IMR-90 (cell line): ENCODE measurements around the gene ANGPTL1. TPM values are rescaled to one million over a fixed set of nuclear protein-coding genes. Genes with fewer than 3 reads are reported as not detected.

Experiments
- ATAC-seq: fragments of 200-7000 bp; cut with Tn5 transposase; 2 replicates; pipeline ENCODE4 v1.9.1; 2020; ENCODE audit warnings: low read depth, mild to moderate bottlenecking, moderate library complexity
- BruUV-seq: library from RNA; stranded (reverse); fragments of 400-500 nt; replicated peaks from 2 replicates; lab custom pipeline; 2021; lab: Mats Ljungman, UMichigan
- CTCF ChIA-PET: fragments of 300-600 bp; formaldehyde crosslinking; extraction: SDS; loops from one replicate; lab custom pipeline; 2021; ENCODE audit warnings: antibody characterized with exemption; lab: Yijun Ruan, JAX
- POLR2A ChIA-PET: fragments of 300-600 bp; sonication (Branson Sonifier 250); formaldehyde crosslinking; loops from one replicate; lab custom pipeline; 2022; ENCODE audit warnings: antibody characterized with exemption; ENCODE audit not compliant: unreplicated experiment; lab: Charles Lee
- DNase-seq: peaks from one replicate; pipeline ENCODE4 v3.0.0; 2013
- H2AFZ ChIP-seq: replicated peaks from 2 replicates; pipeline ENCODE3; 2013; ENCODE audit warnings: low read length, mild to moderate bottlenecking; ENCODE audit not compliant: poor library complexity
- H2AK5ac ChIP-seq: 2 replicates; pipeline ENCODE4 v1.6.1; 2013; ENCODE audit warnings: low read depth, low read length, inconsistent platforms
- H2AK9ac ChIP-seq: replicated peaks from 2 replicates; pipeline ENCODE3; 2013; ENCODE audit warnings: mild to moderate bottlenecking, low read depth, low read length, moderate library complexity; ENCODE audit not compliant: poor library complexity
- H2BK120ac ChIP-seq: 2 replicates; pipeline ENCODE4 v1.6.1; 2013; ENCODE audit warnings: low read depth, low read length, inconsistent platforms
- H2BK15ac ChIP-seq: 3 replicates; pipeline ENCODE4 v1.6.1; 2013; ENCODE audit warnings: low read depth, low read length, inconsistent platforms
- H2BK20ac ChIP-seq: 2 replicates; pipeline ENCODE4 v1.6.1; 2013; ENCODE audit warnings: low read depth, mild to moderate bottlenecking, inconsistent platforms, low read length, moderate library complexity
- H2BK5ac ChIP-seq: 2 replicates; pipeline ENCODE4 v1.6.1; 2013; ENCODE audit warnings: mild to moderate bottlenecking, low read depth, low read length, inconsistent platforms; ENCODE audit not compliant: poor library complexity, severe bottlenecking
- H3K14ac ChIP-seq: replicated peaks from 2 replicates; pipeline ENCODE4 v1.6.1; 2013; ENCODE audit warnings: low read depth, low read length, inconsistent platforms
- H3K18ac ChIP-seq: 2 replicates; pipeline ENCODE4 v1.6.1; 2013; ENCODE audit warnings: low read depth, low read length, control low read depth
- H3K23ac ChIP-seq: 2 replicates; pipeline ENCODE4 v1.6.1; 2013; ENCODE audit warnings: low read depth, low read length, inconsistent platforms
- H3K27ac ChIP-seq: 2 replicates; pipeline ENCODE4 v1.5.1; 2013; ENCODE audit warnings: mild to moderate bottlenecking, control low read depth, low read length; ENCODE audit not compliant: insufficient read depth
- H3K27me3 ChIP-seq: 2 replicates; pipeline ENCODE4 v1.6.1; 2013; ENCODE audit warnings: low read length; ENCODE audit not compliant: control insufficient read depth, insufficient read depth
- H3K36me3 ChIP-seq: 2 replicates; pipeline ENCODE4 v1.6.1; 2013; ENCODE audit warnings: low read length, mixed read lengths; ENCODE audit not compliant: control insufficient read depth, insufficient read depth
- H3K4ac ChIP-seq: 2 replicates; pipeline ENCODE4 v1.6.1; 2013; ENCODE audit warnings: low read depth, low read length, inconsistent platforms
- H3K4me1 ChIP-seq: 2 replicates; pipeline ENCODE4 v1.6.1; 2013; ENCODE audit warnings: low read length, mixed read lengths; ENCODE audit not compliant: control insufficient read depth, insufficient read depth
- H3K4me2 ChIP-seq: 2 replicates; pipeline ENCODE4 v1.6.1; 2013; ENCODE audit warnings: low read depth, mild to moderate bottlenecking, control low read depth, low read length, moderate library complexity
- H3K4me3 ChIP-seq: 2 replicates; pipeline ENCODE4 v1.5.1; 2013; ENCODE audit warnings: low read depth, mild to moderate bottlenecking, control low read depth, low read length, moderate library complexity; ENCODE audit not compliant: insufficient read depth
- H3K56ac ChIP-seq: 2 replicates; pipeline ENCODE4 v1.6.1; 2013; ENCODE audit warnings: low read length, inconsistent platforms; ENCODE audit not compliant: insufficient read depth; ENCODE audit errors: extremely low read depth
- H3K79me1 ChIP-seq, 2 experiments: 2 replicates each; pipeline ENCODE4 v1.6.1; 2013; ENCODE audit warnings: low read length in 2 of 2, inconsistent platforms in 1 of 2, low read depth in 1 of 2
- H3K9ac ChIP-seq: 2 replicates; pipeline ENCODE4 v1.6.1; 2013; ENCODE audit warnings: low read depth, low read length, control low read depth
- H3K9me1 ChIP-seq: 2 replicates; pipeline ENCODE4 v1.6.1; 2013; ENCODE audit warnings: low read length, inconsistent platforms; ENCODE audit not compliant: insufficient read depth
- H3K9me3 ChIP-seq: 2 replicates; pipeline ENCODE4 v1.6.1; 2013; ENCODE audit warnings: low read length; ENCODE audit not compliant: control insufficient read depth, insufficient read depth
- H4K20me1 ChIP-seq: 2 replicates; pipeline ENCODE4 v1.6.1; 2013; ENCODE audit warnings: low read length, inconsistent platforms; ENCODE audit not compliant: insufficient read depth
- H4K5ac ChIP-seq: 2 replicates; pipeline ENCODE4 v1.6.1; 2013; ENCODE audit warnings: mild to moderate bottlenecking, low read depth, low read length, control low read depth
- H4K8ac ChIP-seq, 2 experiments: 2 replicates each; pipeline ENCODE4 v1.6.1; 2013; ENCODE audit warnings: low read depth in 2 of 2, low read length in 2 of 2, control low read depth in 1 of 2, inconsistent platforms in 1 of 2
- H4K91ac ChIP-seq: 2 replicates; pipeline ENCODE4 v1.6.1; 2013; ENCODE audit warnings: low read depth, low read length, inconsistent platforms; ENCODE audit not compliant: insufficient read depth
- BHLHE40 ChIP-seq: fragments of 150-350 bp; IDR thresholded peaks from 2 replicates; pipeline ENCODE4 v1.6.1; 2016; ENCODE audit warnings: mild to moderate bottlenecking, low read depth, low read length
- CEBPB ChIP-seq: IDR thresholded peaks from 2 replicates; pipeline ENCODE4 v1.6.1; 2012; ENCODE audit warnings: low read depth, low read length, improper control_type of control experiment
- ELK1 ChIP-seq: fragments of 150-350 bp; IDR thresholded peaks from 2 replicates; pipeline ENCODE4 v1.6.1; 2016; ENCODE audit warnings: low read depth, mild to moderate bottlenecking, low read length, moderate library complexity, borderline replicate concordance
- FOS ChIP-seq: fragments of 150-350 bp; IDR thresholded peaks from 2 replicates; pipeline ENCODE4 v1.6.1; 2016; ENCODE audit warnings: low read depth, low read length
- MAFK ChIP-seq: IDR thresholded peaks from 2 replicates; pipeline ENCODE4 v1.6.1; 2012; ENCODE audit warnings: low read depth, low read length, improper control_type of control experiment
- MAZ ChIP-seq: IDR thresholded peaks from 2 replicates; pipeline ENCODE4 v1.6.1; 2012; ENCODE audit warnings: low read depth, mild to moderate bottlenecking, low read length, improper control_type of control experiment, moderate library complexity, borderline replicate concordance
- MXI1 ChIP-seq: IDR thresholded peaks from 2 replicates; pipeline ENCODE4 v1.6.1; 2012; ENCODE audit warnings: low read depth, mild to moderate bottlenecking, low read length, moderate library complexity, borderline replicate concordance
- NFE2L2 ChIP-seq: fragments of 150-350 bp; IDR thresholded peaks from 2 replicates; pipeline ENCODE4 v1.6.1; 2016; ENCODE audit warnings: low read depth, mild to moderate bottlenecking, low read length
- POLR2A ChIP-seq: IDR thresholded peaks from 2 replicates; pipeline ENCODE4 v1.6.1; 2012; ENCODE audit warnings: mild to moderate bottlenecking, low read depth, low read length
- RAD21 ChIP-seq: IDR thresholded peaks from 2 replicates; pipeline ENCODE4 v1.6.1; 2012; ENCODE audit warnings: low read length, improper control_type of control experiment
- RCOR1 ChIP-seq: IDR thresholded peaks from 2 replicates; pipeline ENCODE4 v1.6.1; 2012; ENCODE audit warnings: mild to moderate bottlenecking, low read length, improper control_type of control experiment; ENCODE audit not compliant: insufficient replicate concordance
- RFX5 ChIP-seq: IDR thresholded peaks from 2 replicates; pipeline ENCODE4 v1.8.0; 2012; ENCODE audit warnings: low read depth, mild to moderate bottlenecking, low read length, moderate library complexity
- SMC3 ChIP-seq: fragments of 150-350 bp; IDR thresholded peaks from 2 replicates; pipeline ENCODE4 v1.6.1; 2016; ENCODE audit warnings: low read depth, mild to moderate bottlenecking, antibody characterized with exemption, low read length, moderate library complexity
- USF2 ChIP-seq: fragments of 150-350 bp; IDR thresholded peaks from 2 replicates; pipeline ENCODE4 v1.6.1; 2017; ENCODE audit warnings: mild to moderate bottlenecking, antibody characterized with exemption, low read length, low read depth
- WGBS, 2 experiments: methylation state at CpG; one replicate each; pipeline versions ENCODE4 v1.1.5 to v1.1.7; 2013; ENCODE audit warnings: missing lambda C conversion rate in 2 of 2; ENCODE audit not compliant: insufficient read length in 1 of 2; ENCODE audit errors: extremely low coverage in 2 of 2; 5-methylcytosine and 5-hydroxymethylcytosine counted together
- dilution Hi-C: fragments of 300-500 bp; cut with HindIII; formaldehyde crosslinking; loops from one replicate; pipeline ENCODE4 v1.14.3; 2018; ENCODE audit warnings: low sequenced_read_pairs; ENCODE audit not compliant: unreplicated experiment
- in situ Hi-C: fragments of 300-500 bp; cut with MboI; formaldehyde crosslinking; loops from 3 replicates; pipeline ENCODE4 v1.14.3; 2019; ENCODE audit warnings: low sequenced_read_pairs, inconsistent platforms, mixed read lengths
- intact Hi-C: fragments of 100-400 bp; cut with micrococcal nuclease; formaldehyde crosslinking; loops from 2 replicates; pipeline ENCODE4 v1.10.0; 2022
- polyA plus RNA-seq, 3 experiments: library from polyadenylated mRNA; depleted of rRNA; stranded (reverse); fragments of >200 nt; gene quantifications; 2 replicates each; pipeline ENCODE4 v1.2.3, GENCODE V29; 2012; ENCODE audit warnings: low replicate concordance in 1 of 3
- total RNA-seq: library from RNA; depleted of rRNA; stranded (reverse); fragments of >200 nt; gene quantifications from 2 replicates; pipeline ENCODE4 v1.2.3, GENCODE V29; 2012

ANGPTL1 gene
- total and polyA plus RNA-seq, 2 of the 4 experiments (the other 2 are of a cell fraction) = under 0.01 to 0.03 TPM

GRCh38 chr1:178901482-178902125 lies 30.7 kb upstream of the ANGPTL1 start:
- no peak overlapping the region for H4K5ac ChIP-seq
- peaks cover 13% of the 10 kb centered on the region for H3K36me3 ChIP-seq
- no peak overlapping the region for H2AFZ ChIP-seq
- H2BK5ac ChIP-seq = no peak overlapping the region
- ChIA-PET CTCF (interaction anchor here (1.3 kb wide), 1 partner anchor 10 kb away, joined by 3 read pairs; no protein-coding TSS in a partner anchor), POLR2A (no interaction called here)
- no peaks in the 10 kb centered on the region for H3K9me1 ChIP-seq
- no peak for TF ChIP-seq BHLHE40
- TF ChIP-seq POLR2A = no peak
- no peak for TF ChIP-seq NFE2L2
- TF ChIP-seq ELK1 = no peak
- no peak for TF ChIP-seq USF2
- no peak for TF ChIP-seq SMC3
- no peak for TF ChIP-seq RFX5
- TF ChIP-seq FOS = no peak
- no peak for TF ChIP-seq CEBPB
- no peak for TF ChIP-seq RAD21
- no peak for TF ChIP-seq MAFK
- no peak for TF ChIP-seq MXI1
- no peak for TF ChIP-seq MAZ
- TF ChIP-seq RCOR1 = no peak
- H3K79me1 ChIP-seq = no peaks in the 10 kb centered on the region
- no peak overlapping the region for H2AK9ac ChIP-seq
- no peak overlapping the region for H3K4ac ChIP-seq
- no TSS peak for BruUV-seq
- no peaks in the 10 kb centered on the region for H3K27me3 ChIP-seq
- H2AK5ac ChIP-seq = no peak overlapping the region
- no CpG with 5 or more reads among the region's 1 CpG for WGBS, 2 experiments
- no peak overlapping the region for H3K14ac ChIP-seq
- no peaks in the 10 kb centered on the region for H3K9me3 ChIP-seq
- H3K4me3 ChIP-seq = no peak overlapping the region
- no peak overlapping the region for H3K27ac ChIP-seq
- intact Hi-C loops (loop anchor here (10.0 kb wide), 1 partner anchor 357 kb away; no protein-coding TSS in a partner anchor), in situ Hi-C loops (no loop called here), dilution Hi-C loops (no loop called here)
- no peak overlapping the region for H2BK120ac ChIP-seq
- no peak overlapping the region for H3K23ac ChIP-seq
- no peak overlapping the region for H3K4me2 ChIP-seq
- H3K4me1 ChIP-seq = no peaks in the 10 kb centered on the region
- H3K18ac ChIP-seq = no peak overlapping the region
- no peak overlapping the region for H2BK20ac ChIP-seq
- no peak overlapping the region for H3K9ac ChIP-seq
- no peak for ATAC-seq
- H2BK15ac ChIP-seq = no peak overlapping the region
- DNase-seq = no peak
- H4K91ac ChIP-seq = no peak overlapping the region
- no peak overlapping the region for H4K8ac ChIP-seq
- no peak overlapping the region for H3K56ac ChIP-seq
- H4K20me1 ChIP-seq = no peaks in the 10 kb centered on the region
